ENCODE results near the gene ZNF3. TPM values are rescaled to one million over a fixed set of nuclear protein-coding genes. Genes with fewer than 3 reads are reported as not detected.

ZNF3 gene
- total and polyA plus RNA-seq, 9 donors: 21.9 to 45.0 (median 38.4) TPM

GRCh38 chr7:100119970-100120732 is 38.6 kb upstream of the ZNF3 start:
- peak; percentile 70 to 80 (median 75) for DNase-seq
- intact Hi-C loops (cut with DNase I): no loop called here
- H3K9me3 ChIP-seq: no peaks in the 10 kb centered on the region
- TF ChIP-seq POLR2A (IDR thresholded peaks at IDR 0.05) (no peak), CTCF (IDR thresholded peaks at IDR 0.05) (no peak), EP300 (IDR thresholded peaks at IDR 0.05) (no peak)
- H3K27ac ChIP-seq: peak overlapping the region; percentile 70 to 90
- no peaks in the 10 kb centered on the region for H3K27me3 ChIP-seq
- no peaks in the 10 kb centered on the region for H3K4me1 ChIP-seq (ENCODE audit: insufficient read depth)
- peak overlapping the region; percentile 86 for H3K4me3 ChIP-seq
- WGBS, 3 donors: 10 to 15% (median 11%) methylated on average over 18 to 19 of the region's 19 CpGs
- no peaks in the 10 kb centered on the region for H3K36me3 ChIP-seq

- Histone ChIP-seq H3K9me3 (no peaks in the 10 kb centered on the region), H3K4me1 (ENCODE audit: insufficient read depth) (no peaks in the 10 kb centered on the region), H3K4me3 (peak within 1 kb of the TSS; percentile 86), H3K27ac (peak within 1 kb of the TSS; percentile 70 to 90), H3K36me3 (no peaks in the 10 kb centered on the region), H3K27me3 (no peaks in the 10 kb centered on the region)
- DNase-seq: peak; percentile 95 to 98 (median 96)
- TF ChIP-seq POLR2A (IDR thresholded peaks at IDR 0.05): peak; percentile 61
- no peak for TF ChIP-seq CTCF (IDR thresholded peaks at IDR 0.05)
- TF ChIP-seq EP300 (IDR thresholded peaks at IDR 0.05): no peak
- WGBS, 3 donors: 0 to 1% (median 0%) methylated on average over 43 to 49 of the region's 49 CpGs
- intact Hi-C loops (cut with DNase I): no loop called here
Observed at GRCh38 chr7:100119072-100119969, 37.8 kb upstream of the ZNF3 start, which contains the start of the genes CNPY4 and TAF6. TSS of gene CNPY4 (plus strand) at chr7:100119634. CDS start at chr7:100119745, 111 bp downstream. TSS of gene TAF6 (minus strand) at chr7:100119358. CDS start at chr7:100114209, 5,149 bp downstream.

- Histone ChIP-seq H3K4me1 (ENCODE audit: insufficient read depth) (no peaks in the 10 kb centered on the region), H3K27ac (peak overlapping the region in 1 of 2 donors; percentile 90), H3K27me3 (no peaks in the 10 kb centered on the region), H3K9me3 (no peaks in the 10 kb centered on the region), H3K36me3 (no peaks in the 10 kb centered on the region), H3K4me3 (peak overlapping the region; percentile 86)
- 12 to 15% (median 14%) methylated on average over 18 of the region's 18 CpGs for WGBS, 3 donors
- no peak for DNase-seq
- intact Hi-C loops (cut with DNase I): no loop called here
- TF ChIP-seq POLR2A (IDR thresholded peaks at IDR 0.05): no peak
- TF ChIP-seq CTCF (IDR thresholded peaks at IDR 0.05): no peak
- no peak for TF ChIP-seq EP300 (IDR thresholded peaks at IDR 0.05)
Observed at GRCh38 chr7:100118388-100119071, 37.0 kb upstream of the ZNF3 start.

GRCh38 chr7:100115026-100115425 is 33.5 kb upstream of the ZNF3 start:
- Histone ChIP-seq H3K4me3 (no peak overlapping the region), H3K4me1 (ENCODE audit: insufficient read depth) (no peaks in the 10 kb centered on the region), H3K27ac (no peak overlapping the region), H3K36me3 (no peaks in the 10 kb centered on the region), H3K27me3 (no peaks in the 10 kb centered on the region), H3K9me3 (no peaks in the 10 kb centered on the region)
- intact Hi-C loops (cut with DNase I): no loop called here
- TF ChIP-seq POLR2A (IDR thresholded peaks at IDR 0.05) (no peak), CTCF (IDR thresholded peaks at IDR 0.05) (no peak), EP300 (IDR thresholded peaks at IDR 0.05) (no peak)
- WGBS, 3 donors: 88 to 95% (median 92%) methylated on average over 7 of the region's 7 CpGs
- no peak for DNase-seq
